NCI-H2029 treated with DMSO at 0.1 percent for 48 hours (cell line): ENCODE results near the gene RCC1.
"Not testable (repeated sequence)": the region's sequence is repeated elsewhere in the genome, so short reads cannot be mapped to it uniquely, and the experiment has no call there.

Experiments used
- DNase-seq: peaks from one replicate; lab custom pipeline; 2025; lab: John Stamatoyannopoulos, UW

Gene RCC1

DNA sequence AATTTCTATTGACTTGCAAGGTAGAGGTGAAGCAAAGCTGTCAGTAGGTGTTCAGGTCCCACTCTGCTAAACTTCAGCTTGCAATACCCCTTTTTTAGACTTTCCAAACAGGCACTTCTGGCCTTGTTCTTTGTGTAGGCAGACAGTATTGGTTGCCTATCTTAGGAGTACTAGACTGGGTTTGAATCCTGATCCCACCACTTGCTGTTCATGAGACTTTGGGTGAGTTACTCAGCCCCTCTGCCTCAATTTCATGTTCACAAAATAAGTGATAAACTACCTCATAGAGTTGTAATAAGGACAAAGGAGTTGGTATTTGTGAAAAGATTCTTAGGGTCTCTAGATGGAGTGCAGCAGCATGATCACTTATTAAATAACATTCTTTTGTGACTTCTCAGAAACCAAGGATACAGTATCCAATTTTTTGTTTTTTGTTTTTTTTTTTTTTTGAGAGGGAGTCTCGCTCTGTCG is 5.2 kb downstream of the RCC1 start:
- DNase-seq, result no peak

DNA sequence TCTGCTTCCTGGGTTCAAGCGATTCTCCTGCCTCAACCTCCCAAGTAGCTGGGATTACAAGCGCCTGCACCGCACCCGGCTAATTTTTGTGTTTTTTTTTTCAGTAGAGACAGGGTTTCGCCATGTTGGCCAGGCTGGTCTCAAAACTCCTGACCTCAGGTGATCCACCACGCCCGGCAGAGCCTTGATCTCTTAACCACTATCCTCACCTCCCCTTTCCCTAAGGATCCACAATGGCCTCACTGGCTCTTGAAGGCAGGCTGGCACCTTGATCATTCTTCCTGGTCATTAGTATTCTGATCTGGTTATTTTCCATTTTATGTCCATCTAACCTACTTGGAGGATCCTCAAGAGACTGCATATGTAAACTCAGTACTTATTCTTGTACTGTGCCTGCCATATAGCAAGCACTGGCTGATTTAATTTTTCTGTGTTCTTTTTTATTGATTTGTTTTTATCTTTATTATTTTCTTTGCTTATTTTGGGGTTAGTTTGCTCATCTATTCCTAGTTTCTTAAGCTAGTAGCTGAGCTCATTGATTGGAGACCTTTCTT is 6.3 kb downstream of the RCC1 start:
- DNase-seq, result no peak

DNA sequence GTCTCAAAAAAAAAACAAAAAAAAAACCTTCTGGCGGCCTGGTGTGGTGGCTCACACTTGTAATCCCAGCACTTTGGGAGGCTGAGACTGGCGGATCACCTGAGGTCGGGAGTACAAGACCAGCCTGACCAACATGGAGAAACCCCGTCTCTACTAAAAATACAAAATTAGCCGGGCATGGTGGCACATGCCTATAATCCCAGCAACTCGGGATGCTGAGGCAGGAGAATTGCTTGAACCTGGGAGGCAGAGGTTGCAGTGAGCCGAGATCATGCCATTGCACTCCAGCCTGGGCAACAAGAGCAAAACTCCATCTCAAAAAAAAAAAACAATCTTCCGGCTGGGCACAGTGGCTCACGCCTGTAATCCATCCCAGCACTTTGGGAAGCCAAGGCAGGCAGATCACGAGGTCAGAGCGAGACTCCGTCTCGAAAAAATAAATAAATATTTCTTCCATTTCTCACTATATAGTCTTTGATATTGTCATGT is 8.6 kb downstream of the RCC1 start:
- not testable (repeated sequence) for DNase-seq

DNA sequence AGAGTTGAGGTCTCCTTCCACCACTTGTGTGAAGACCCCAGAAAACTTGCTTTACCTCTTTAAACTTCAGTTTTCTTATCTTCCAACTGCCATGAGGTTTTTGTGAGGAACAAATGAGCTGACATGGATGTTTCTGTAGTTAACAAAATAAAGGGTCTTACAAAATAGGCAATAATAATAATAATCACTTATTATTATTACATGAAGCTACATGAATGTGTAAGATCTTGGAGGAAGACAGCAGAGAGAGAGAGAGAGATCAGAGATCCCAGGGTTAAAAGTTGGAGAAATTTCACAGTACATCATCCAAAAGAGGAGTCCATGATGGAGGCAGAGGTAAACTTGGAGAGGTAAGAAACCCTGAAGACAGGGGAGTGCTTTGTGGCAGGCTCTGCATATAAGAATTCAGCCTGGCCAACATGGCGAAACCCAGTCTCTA is 10.7 kb downstream of the RCC1 start:
- DNase-seq, result no peak

DNA sequence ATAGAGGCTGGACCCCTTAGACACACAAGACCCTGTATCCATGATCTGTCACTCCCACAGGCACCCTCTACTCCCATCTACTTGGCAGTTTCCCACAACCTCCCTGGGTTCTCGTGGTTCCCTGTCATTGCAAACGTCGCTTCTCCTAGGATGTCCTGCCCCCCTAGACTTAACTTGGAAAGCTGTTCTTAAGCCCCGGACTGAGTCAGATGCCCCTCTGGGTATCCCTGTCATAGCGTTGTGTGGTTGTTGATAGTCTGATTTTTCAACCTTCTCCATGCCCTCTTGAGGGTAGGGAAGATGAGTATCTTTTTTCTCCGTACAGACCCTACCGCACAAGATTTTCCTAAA is 11.8 kb downstream of the RCC1 start:
- DNase-seq, result no peak

DNA sequence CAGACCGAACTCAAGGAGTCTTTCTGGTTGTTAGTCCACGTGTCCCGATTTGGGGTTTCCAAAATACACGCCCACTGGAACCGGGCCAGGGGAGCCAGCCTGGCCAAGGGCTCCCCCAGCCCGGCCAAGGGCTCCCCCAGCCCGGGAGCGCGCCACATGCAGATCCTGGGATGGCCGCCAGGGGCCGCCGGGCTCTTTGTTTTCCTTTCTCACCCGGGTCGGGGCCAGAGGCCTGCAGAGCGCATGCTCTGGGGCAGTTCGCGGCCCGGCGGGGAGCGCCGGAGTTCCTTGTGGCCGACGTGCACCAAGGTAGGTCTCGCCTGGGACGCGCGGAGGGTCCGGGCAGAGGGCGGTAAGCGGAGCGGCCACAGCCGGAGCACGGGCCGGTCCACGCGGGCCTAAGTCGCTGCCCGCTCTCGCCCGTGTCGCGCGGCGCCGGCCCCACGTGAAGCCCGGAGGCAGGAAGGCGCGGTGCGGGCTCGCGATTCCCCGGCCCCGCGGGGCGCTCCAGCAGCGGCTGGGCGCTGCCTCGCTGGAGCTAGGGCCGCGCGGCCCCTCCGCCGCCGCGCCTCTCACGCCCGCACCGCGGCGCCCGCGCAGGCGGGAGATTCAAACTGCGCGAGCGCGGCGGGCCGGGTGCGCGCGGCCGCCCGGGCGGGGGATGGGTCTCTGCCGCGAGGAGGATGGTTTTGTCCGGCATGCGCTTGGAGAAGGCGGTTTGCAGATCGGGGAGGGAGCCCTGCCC is 12.3 kb downstream of the RCC1 start:
- peak; percentile 22 for DNase-seq

DNA sequence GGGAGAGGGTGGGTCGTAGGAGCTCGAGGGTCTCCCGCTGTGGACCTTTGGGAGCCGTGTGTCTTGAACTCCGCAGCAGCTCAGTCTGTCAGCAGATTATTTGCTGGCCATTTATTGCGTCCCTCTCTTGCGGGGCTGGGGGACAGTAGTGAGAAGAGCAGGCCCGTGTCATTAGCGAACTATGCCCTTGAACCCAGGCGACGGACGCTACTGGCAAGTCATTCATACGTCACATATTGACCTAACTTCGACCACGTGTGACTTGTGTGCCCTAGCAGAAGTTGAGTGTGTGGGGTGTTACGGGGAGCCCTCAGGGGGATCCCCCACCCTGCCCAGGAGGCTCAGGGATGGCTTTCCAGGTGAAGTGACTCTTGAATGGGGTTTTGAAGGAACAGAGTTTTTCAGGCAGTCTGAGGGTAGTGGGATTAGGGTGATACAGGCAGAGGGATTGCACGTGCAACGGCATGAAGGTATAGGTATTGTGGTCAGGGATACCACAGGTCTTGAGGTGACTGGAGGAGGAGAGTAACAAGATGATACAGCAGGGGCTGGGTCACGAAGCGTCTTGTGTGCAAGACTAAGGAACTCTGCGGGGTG is 13.0 kb downstream of the RCC1 start:
- no peak for DNase-seq

DNA sequence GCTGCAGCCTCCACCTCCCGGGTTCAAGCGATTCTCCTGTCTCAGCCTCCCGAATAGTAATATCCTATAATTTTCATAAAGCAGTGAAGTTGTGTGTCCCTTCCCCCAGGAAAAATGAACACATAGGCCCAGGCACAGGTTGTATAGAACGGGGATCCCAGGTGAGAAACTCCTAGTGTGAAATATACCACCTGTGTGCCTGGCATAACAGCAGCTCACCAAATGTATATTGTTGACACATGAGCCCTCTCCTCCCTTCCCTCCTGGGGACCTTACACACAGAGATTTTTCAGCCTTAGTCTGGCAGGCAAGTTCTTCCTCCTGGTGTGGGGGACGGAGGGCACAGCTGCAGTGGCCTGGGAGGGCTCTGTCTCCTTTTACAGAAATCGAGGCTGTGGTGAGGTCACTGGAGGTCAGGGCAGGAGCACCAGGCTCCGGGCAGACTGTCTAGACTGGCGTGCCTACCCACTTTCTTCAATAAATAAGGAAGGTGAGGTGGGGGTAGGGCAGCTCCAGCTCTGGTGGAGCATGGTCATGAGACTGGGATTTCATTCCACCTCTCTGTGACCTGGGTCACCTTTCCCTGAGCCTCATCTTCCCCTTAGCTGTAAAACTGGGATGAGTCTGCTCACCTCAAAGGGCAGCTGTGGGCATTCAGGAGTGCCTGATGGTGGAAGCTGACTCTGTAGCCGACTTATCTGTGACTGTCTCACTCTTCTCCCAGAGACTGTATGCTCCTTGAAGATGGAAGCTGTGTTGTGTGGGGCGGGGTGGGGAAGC is 14.3 kb downstream of the RCC1 start:
- DNase-seq, result no peak

DNA sequence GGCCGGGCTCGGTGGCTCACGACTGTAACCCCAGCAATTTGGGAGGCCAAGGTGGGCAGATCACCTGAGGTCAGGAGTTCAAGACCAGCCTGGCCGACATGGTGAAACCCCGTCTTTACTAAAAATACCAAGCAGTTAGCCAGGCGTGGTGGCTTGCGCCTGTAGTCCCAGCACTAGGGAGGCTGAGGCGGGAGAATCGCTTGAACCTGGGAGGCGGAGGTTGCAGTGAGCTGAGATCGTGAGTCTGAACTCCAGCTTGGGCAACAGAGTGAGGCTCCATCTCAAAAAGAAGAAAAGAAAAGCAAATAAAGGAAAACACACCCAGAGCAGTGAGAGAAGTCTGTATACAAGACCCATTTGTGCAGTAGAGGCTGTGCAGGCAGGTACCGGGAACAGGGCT is 15.0 kb downstream of the RCC1 start:
- DNase-seq, result not testable (repeated sequence)

DNA sequence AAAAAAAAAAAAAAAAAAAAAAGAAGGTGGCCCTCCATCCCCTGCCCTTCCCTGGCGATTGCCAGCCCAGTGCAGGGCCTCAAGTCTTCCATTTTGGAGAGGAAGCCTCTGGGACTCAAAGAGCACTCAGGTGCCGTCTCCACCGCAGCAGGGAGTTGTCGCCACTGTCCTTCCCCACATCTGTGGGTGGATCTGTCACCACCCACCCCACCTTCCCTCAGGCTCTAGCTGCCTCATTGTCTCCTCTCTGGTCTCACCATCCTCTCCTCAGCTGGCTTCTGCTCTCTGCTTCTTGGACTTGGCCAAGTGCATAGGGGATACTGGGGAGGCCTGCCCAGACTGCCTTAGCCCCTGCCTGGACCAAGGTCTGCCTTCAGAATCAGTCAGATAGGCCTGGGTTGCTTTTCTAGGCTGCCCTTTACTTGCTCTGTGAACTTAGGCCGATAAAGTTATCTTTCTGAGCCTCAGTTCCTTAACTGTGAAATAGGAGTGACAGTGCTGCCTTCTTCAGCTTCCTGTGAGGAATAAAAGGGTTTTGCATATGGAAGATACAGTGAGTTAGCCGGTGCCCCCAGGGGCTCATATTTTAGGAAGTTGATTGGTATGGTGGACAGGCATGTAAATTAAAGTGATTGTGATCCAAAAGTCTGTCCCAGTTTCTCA is 15.8 kb downstream of the RCC1 start:
- no peak for DNase-seq

DNA sequence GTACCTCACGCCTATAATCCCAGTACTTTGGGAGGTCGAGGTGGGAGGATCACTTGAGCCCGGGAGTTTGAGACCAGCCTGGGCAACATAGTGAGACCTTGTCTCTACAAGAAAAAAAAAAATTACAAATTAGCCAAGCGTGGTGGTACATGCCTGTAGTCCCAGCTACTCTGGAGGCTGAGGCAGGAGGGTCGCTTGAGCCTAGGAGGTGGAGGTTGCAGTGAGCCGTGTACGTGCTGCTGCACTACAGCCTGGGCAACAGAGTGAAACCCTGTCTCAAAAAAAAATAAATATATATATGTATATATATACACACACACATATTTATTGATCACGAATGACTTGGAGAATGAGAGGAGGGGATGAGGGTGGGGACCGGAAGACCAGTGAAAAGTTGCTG is 16.7 kb downstream of the RCC1 start:
- DNase-seq, result not testable (repeated sequence)

DNA sequence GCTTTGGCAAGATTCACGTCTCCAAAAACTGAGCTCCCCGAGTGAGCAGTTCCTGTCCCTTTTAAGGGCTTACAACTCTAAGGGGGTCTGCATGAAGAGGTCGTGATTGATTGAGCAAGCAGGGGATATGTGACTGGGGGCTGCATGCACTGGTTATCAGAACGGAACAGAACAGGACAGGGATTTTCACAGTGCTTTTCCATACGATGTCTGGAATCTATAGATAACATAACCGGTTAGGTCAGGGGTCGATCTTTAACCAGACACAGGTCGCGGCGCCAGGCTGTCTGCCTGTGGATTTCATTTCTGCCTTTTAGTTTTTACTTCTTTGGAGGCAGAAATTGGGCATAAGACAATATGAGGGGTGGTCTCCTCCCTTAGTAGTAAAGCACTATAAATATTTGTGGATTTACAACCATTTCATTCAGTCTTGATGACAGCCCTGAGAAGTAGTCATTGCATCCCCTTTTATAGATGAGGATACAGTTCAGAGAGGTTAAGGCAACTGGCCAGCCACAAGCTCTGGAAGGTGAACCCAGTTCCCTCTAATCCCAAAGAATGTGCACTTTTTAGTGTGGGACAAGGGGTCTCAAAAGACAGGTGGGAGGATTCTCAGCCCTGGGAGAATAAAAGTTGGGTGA is 19.3 kb downstream of the RCC1 start:
- DNase-seq, result not testable (repeated sequence)

DNA sequence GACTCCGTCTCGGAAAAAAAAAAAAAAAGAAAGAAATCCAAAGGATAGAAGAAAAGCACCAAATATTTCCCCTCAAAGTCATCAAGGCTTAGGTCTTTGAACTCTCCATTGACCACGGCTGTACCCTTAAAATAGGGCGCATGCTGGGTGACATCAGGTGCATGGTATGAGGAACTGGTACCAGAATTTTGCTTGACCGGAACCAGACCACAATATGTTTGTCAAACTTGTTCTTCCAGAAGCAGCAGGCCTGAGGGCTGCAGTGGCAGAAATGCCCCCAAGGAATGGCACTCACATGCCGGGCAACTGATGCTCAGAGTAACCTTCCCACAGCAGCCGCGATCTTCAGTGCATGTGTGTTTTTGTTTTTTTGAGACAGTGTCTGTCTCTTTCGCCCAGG is 21.0 kb downstream of the RCC1 start:
- no peak for DNase-seq

DNA sequence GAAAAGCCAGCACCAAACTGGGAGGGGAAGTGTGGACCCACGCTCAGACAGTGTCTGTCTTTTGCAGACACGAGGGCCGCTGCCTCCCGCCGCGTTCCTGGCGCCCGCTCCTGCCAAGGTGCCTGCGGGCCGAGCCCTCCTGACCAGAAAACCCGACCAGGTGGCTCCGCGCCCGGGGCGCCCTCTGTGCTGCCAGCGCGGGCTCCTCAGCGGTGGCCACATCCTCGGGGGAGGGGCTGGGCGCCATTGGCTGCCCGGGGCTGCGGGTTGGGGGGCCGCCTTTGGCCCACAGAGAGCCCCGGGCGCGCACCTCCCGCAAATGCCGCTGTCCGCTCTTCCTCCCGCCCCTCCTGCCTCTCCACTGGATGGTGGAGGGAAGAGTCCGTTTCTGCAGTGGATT is 24.6 kb downstream of the RCC1 start:
- no peak for DNase-seq

DNA sequence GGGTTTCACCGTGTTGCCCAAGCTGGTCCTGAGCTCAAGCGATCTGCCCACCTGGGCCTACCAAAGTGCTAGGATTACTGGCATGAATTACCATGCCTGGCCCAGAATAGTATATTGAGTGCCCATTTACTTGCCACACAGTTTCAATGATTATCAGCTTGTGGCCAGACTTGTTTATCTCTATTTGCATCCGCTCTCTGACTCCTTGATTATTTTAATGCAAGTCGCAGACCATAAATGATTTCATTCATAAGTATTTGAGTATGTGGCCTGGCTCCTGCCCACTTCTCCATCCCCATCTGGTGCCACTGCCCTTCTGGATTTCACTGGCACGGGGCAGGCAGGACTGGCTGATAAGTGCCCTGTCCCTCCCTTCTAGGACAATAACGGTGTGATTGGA is 28.8 kb downstream of the RCC1 start:
- no peak for DNase-seq

DNA sequence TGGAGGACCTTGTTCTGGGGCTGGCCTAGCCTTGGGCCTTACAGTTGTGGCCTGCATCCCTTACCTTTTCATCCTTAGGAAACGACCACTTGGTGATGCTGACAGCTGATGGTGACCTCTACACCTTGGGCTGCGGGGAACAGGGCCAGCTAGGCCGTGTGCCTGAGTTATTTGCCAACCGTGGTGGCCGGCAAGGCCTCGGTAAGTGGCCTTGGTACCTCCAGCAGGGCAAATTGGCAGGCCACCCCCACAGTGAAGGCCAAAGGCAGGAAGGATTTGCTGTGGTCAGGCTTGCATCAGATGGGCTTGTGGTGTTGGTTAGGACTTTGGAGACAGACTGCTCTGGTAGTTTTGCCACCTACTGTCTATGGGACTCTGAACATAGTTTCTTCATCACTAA is 29.3 kb downstream of the RCC1 start:
- no peak for DNase-seq

DNA sequence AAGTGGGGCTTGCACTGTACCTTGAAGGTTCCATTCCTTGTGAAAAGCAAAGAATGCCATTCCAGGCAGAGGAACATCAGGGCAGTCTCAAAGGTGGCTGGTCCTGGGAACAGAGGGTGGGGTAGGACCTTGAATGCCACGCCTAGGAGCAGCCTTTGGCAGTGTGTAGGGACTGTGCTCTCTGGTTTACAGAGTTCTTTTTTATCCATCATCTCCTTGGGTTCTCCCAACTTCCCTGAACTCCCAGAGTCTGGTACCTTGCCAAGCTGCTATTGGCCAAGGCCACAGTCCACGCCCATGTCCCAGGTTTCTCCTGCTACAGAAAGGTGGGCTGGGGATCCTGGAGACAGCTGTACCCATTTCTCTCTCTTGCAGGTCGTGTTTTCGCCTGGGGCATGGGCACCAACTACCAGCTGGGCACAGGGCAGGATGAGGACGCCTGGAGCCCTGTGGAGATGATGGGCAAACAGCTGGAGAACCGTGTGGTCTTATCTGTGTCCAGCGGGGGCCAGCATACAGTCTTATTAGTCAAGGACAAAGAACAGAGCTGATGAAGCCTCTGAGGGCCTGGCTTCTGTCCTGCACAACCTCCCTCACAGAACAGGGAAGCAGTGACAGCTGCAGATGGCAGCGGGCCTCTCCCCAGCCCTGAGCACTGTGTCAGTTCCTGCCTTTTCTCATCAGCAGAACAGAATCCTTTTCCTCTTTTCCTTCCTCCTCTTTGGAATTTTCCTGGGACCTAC is 31.8 kb downstream of the RCC1 start:
- DNase-seq, result no peak

DNA sequence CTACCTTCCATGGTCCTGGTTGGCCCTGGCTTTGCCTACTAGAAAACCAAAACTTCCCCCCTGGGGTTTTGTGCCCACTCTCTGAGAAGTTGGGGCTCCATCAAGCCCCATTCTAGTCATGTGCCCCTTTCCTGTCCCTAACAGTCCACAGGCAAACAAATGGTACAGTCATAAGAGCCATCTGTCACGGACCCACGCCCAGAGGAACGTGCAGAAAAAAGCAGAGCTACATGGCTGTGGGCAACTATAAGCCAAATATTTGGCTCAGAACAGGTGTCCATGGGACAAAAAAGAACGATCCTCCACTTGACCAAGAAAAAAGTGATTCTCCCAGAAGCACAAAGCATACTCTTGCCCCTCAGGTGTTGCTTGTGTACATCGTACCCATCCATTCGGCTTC is 32.4 kb downstream of the RCC1 start:
- DNase-seq, result no peak

DNA sequence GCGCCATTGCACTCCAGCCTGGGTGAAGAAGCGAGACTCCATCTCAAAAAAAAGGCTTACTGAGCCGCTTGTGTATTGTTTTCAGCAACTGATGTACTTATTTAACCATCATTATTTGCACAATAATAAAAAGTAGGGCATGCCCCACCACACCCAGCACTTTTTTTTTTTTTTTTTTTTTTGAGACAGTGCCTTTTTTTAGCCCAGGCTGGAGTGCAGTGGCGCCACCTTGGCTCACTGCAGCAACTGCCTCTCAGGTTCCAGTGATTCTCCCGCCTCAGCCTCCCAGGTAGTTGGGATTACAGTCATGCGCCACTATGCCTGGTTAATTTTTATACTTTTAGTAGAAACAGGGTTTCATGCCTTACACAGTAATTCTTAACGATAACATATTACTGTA is 34.8 kb downstream of the RCC1 start:
- no peak for DNase-seq

DNA sequence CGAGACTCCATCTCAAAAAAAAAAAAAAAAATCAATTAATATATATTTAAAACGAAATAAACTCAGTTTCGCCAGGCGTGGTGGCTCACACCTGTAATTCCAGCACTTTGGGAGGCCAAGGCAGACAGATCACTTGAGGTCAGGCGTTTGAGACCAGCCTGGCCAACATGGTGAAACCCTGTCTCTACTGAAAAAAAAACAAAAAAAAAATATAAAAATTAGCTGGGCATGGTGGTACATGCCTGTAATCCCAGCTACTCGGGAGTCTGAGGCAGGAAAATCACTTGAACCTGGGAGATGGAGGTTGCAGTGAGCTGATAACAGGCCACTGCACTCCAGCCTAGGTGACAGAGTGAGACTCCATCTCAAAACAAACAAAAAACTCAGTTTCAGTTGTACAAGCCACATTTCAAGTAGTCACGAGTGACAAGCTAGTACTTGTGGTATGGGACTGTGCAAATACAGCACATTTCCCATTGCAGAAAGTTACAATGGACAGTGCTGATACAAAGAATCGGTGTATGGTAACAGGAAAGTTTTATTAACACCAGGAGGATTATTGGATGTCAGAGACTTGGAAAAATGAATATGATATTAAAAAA is 35.7 kb downstream of the RCC1 start:
- DNase-seq, result not testable (repeated sequence)
